HG03097 (cell line): ENCODE data around the gene AMBRA1.
"Not testable (repeated sequence)": the region's sequence is repeated elsewhere in the genome, so short reads cannot be mapped to it uniquely, and the experiment has no call there.

Experiments
- ATAC-seq: cut with Tn5 transposase; IDR thresholded peaks from one replicate; pipeline ENCODE4 v1.9.1; 2021; ENCODE audit not compliant: unreplicated experiment, low FRiP score

The AMBRA1 gene

DNA sequence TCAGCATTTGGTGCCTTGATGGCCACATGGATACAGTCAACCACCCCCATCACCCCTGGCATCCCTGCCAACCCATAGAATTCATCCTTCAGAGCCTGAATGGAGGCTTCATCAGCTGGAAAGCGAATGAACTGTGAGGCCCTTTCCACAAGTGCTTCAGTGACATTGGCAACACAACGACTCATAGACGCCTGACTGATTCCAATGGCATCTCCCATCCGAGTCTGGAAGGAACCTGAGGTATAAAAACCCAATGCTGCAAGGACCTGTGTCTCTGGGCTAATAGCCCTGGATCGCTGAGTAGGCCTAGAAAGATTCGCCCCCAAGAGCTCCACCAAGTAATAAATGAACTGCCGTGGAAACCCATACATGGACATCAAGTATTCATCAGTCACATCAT lies 21.9 kb upstream of the AMBRA1 start:
- ATAC-seq: no peak

DNA sequence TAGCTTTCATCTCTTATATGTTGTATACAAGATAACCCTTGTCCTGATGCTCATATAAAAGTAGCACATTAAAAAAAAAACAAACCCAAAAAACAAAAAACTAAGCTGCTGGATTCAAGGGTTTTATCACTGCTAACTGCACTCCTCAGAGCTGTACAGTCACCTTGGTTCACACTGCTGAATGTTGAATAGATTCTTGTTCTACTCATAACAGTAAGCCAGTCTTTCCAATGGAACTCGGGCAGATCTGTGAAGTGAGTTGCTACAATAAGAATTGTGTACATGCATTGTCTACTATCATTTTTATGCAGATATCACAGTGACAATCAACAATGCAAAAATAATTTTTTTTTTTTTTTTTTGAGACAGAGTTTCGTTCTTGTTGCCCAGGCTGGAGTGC lies 18.5 kb upstream of the AMBRA1 start:
- no peak for ATAC-seq

DNA sequence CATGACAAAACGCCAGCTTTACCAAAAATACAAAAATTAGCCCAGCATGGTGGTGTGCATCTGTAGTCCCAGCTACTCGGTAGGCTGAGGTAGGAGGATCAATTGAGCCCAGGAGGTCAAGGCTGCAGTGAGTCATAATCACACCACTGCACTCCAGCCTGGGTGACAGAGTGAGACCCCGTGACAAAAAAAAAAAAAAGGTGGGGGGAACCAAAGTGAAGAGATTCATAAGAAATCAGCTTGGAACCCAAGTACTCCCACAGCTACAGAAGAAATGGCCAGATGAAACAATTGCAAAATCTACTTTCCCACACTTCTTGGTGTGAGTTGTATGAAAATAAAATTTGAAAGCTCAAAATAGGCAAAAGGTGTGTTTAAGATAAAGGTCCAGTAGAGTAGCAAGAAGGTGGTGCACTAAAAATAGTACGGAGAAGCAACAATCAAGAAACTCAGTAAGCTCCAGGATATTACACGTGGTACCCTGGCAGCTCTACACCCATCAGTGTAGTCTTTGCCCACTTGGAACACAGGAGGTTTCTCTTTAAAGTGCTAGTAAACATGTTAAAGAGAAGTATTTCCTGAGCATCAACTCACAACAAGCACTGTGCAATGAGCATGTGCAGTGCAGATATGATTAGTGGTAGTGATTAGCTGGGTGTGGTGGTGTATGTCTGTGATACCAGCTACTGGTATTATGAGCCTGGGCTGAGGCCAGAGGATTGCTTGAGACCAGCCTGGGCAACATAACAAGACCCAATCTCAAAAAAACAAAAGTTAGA lies 17.9 kb upstream of the AMBRA1 start:
- no peak for ATAC-seq

DNA sequence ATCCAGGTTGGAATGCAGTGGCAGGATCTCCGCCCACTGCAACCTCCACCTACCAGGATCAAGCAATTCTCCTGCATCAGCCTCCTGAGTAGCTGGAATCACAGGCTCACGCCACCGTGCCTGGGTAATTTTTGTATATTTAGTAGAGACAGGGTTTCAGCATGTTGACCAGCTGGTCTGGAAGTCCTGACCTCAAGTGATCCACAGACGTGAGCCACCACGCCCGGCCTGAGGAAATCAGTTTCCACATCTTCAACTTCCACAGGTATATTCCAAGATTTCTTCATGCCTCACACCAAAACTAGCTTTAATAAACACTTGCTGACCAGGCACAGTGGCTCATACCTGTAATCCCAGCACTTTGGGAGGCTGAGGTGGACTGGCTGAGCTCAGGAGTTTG lies 15.6 kb upstream of the AMBRA1 start:
- ATAC-seq: no peak

DNA sequence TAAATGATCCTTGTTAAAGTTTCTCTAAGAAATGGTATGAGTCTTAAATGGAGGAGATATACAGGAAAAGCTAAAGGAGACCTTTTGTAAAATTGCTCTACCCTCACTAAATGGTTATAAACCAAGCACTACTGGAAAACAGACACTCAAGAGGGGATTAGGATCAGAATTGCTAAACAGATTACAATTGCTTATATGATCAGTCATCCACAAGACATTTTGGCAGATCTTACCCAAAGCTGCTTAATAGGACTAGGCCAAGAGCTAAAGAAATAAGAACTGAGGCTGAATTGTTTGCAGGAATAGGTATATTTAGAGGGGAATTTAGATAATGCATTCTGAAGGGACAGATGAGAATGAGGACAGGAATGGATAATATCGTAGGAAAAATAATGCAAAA lies 13.7 kb upstream of the AMBRA1 start:
- ATAC-seq: no peak

DNA sequence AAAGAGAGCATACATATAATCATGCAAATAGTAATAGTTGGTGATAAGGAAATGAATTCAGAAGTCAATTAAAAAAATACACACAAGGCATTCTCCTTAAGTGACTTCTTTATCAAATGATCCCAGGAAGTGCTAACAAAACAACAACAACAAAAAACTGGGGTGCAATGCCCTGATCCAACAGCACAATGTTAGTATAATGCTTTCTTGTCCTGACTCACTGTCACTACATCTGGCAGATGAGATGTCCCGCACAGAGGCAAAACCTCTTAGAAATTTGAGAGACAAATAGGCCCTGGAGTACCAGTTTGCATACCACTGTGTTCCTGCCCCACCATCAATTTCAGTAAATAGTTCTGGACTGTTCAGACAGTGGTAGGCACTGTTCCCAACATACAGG lies 11.0 kb upstream of the AMBRA1 start:
- ATAC-seq: no peak

DNA sequence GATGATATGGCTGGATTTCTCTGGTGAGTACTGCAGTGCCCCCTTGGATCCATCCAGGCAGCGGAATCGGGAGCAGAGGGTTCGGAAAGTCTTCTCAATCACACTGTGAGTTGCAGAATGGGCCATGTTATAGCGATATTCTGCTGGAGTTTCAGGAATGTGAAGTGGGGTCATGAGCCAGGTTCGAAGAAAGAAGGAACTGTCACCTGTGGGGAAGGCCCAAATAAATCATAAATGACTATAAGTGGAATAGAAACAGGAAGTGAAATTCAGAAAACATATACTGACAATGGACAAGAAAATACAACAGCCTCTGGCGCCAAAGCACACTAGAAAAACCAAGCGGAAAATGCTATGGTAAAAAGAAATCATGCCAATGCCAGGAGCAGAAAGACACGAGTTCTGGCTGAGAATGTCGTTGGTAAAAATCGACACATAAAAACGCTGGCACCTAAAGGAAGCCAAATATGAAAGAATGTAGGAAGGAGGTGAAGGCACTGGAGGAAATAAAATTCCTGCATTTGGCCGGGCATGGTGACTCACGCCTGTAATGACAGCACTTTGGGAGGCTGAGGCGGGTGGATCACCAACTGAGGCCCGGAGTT lies 10.0 kb upstream of the AMBRA1 start:
- ATAC-seq: no peak

DNA sequence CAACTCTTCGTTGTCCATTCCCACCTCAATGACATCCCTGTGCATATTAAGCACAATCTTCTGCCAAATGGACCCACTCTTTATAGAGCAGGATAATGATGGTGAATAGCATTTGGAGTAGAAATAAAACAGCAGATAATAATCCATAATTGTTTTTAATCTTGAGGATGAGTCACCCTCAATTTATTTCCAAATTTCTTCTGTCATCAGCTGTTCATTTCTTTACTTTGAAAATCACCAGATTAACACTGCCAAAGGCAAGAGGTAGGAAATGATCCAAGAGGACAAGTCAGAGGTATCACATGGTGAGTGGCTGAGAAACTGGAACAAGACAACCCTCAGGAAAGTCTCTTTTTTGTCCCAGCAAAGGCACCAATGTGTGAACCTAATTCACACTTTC lies 7.3 kb upstream of the AMBRA1 start:
- no peak for ATAC-seq

DNA sequence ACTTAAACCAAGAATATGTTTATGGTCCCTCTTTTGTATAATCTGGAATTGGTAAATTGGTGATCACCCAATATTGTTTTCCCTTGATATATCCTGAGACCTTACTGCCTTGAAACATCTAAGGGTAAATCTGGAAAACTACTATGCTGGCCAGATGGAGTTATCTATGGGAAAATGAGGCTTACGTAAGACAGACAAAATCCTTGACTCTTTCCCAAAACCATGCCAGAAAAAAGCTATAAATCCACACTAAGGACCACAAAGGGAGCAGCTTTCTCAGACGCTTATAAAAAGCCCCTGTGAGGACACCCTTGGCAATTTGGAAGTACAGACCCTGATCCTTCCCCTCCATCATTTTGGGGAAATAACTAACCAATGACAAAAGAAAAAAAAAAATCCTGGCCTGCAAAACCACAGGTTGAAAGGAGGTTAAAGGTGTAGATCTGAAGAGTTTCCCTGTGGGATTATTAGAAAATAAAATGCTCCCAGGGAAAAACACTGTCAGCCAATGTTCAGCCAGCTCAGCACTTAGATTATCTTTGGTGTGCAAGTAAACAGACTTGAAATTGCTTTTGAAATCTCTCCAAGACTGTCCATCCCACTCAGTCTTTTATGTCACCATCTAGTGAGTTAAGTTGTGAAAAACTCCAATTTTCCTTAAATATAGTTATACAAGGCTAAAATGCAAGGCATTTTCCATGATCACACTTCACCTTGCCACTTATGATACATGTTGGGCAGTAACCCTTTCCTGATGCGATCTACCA lies 6.6 kb upstream of the AMBRA1 start:
- no peak for ATAC-seq

DNA sequence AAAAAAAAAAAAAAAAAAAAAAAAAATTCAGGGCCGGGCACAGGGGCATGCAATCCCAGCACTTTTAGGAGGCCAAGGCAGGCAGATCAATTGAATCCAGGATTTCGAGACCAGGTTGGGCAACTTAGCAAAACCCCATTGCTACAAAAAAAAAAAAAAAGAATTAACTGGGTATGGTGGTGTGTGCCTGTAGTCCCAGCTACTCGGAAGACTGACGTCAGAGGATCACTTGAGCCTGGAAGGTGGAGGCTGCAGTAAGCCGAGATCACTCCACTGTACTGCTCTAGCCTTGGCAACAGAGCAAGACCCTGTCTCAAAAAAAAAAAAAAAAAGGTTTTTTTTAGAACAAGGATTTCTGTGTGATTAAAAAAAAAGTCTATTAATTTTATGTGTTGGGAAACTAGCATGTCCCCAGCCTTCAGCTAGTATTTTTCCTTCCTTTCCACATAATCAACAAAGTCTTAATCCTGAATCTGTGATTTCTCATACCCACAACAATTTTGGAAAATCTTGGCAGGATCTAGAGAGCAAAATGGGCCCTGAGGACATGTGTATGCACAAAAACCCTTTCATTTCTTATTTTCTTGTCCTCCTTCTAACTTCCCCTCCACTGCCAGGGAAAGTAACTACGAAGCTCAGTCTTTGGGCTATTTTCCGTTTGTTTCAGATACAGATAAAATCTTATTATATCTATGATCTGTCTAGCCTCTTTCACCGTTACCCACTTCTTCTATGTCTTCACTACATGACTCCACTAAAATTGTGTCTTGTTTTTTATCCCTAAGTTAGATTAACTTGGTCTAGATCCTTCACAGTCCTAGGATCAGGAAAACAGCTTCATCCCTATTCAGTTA lies 5.7 kb upstream of the AMBRA1 start:
- no peak for ATAC-seq

DNA sequence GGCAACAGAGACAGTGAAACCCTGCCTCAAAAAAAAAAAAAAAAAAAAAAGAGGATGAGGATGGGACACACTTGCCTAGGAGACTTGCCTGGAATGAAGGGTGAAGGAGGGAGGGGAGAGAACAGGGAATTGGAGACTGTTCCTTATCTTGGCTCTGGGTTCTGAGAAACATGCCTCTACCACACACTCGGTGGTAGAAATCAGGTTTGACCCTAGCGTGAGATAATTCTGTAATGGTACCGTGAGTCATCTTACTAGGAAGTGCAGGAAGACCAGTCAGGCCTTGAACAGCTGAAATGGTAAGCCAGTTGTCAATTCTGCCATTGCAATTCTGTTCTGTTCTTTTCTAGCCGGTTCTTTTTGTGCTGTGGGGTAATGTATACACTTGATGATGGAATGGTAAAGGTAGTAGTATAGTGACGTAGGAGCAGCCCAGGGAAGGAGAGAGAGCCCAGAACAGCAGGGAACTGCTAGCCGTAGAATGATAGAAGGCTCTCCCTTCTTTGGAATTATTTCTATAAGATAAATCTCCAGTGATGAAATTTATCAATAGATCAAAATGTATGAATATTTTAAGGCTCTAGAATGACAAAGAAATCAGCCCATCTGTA lies 3.9 kb upstream of the AMBRA1 start:
- no peak for ATAC-seq

DNA sequence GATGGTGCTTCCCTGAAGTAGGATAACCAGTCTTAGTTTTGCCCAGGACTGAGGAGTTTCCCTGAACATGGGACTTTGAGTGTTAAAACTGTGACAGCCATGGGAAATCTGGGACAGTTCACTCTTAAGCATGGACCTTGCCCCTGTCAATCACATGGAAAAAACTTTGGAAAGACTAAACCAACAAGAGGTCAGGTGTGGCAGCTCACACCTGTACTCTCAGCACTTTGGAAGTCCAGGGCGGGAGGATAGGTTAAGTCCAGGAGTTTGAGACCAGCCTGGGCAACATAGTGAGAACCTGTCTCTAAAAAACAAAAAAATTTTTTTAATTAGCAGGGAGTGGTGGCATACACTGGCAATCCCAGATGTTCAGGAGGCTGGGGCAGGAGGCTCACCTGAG lies 3.3 kb upstream of the AMBRA1 start:
- no peak for ATAC-seq

DNA sequence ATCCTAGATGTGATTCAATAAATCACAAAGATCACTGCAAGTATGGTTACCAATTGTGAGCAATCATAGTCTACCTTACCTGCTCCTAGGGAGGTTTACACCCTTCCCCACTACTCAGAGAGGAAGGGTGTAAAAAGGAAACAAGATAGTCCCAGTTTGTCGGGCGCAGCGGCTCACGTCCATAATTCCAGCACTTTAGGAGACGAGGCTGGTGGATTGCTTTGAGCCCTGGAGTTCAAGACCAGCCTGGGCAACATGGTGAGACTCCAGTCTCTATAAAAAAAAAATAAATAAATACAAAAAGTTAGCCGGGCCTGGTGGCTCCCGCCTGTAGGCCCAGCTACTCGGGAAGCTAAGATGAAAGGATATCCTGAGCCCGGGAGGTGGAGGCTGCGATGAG lies 962 bp upstream of the AMBRA1 start:
- ATAC-seq: no peak

DNA sequence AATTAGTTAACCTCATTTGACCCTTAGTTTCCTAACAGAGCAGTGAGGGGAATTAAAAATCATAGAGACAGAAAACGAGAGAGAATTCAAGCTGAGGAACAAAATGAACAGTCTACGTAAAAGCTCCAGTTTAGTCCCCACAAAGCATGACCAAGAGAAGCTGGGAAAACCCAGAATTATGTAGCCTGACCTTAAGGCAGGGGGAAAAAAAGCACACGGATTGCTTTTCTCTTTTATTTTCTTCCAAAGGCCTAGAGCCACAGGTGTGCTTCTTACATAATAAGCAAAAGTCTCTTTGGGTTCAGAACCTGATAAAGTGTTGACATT lies 514 bp upstream of the AMBRA1 start:
- ATAC-seq: no peak

DNA sequence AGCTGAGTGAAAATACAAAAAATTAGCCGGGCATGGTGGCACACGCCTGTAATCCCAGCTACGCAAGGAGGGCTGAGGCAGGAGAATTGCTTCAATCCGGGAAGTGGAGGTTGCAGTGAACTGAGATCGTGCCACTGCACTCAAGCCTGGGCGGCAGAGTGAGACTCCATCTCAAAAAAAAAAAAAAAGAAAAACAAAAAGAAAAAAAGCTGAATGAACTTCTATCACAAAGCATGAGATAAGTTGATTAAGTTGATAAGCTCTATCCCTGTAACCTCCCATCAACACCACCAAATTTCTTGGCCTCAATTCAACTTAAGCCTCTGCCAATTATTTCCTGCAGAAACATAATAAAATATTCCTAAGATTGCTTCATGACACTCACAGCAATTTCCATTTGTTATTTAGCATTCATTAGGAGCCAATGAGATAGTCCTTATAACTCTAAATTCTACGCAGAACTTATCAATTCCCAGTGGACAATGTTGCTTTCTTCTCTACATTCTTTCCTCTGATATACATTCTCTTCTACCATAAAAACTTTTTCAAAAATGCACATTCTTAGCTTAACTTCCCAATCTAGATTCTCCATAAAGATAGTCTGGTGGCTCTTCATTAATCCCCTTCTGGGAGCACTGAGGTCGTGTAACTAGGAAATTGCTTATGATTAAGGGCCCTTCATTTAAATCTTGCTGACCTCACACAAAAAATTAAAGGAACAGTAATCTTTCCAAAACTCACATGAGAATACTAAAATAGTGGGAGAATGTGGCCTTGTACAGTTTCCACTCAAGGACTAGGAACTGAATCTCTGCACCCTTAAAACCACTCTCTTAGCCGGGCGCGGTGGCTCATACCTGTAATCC lies 2.9 kb downstream of the AMBRA1 start:
- ATAC-seq: no peak

DNA sequence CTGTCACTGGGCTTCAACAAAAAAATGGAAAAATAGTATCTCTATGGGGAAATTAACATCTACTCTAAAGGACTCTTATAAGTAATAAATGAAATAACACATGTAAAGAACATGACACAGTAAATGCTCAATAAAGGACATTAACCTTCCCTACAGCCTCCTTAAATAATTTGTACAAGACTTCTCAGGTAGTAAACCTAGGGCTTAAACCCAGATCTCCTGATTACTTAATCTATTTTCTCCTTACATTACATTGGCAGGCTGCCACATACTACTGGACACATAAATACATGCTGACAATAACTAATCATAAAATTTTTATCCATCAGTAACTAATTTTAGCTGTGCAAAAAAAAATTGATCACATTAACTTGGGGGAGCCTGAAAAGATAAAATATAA lies 4.9 kb downstream of the AMBRA1 start:
- no peak for ATAC-seq

DNA sequence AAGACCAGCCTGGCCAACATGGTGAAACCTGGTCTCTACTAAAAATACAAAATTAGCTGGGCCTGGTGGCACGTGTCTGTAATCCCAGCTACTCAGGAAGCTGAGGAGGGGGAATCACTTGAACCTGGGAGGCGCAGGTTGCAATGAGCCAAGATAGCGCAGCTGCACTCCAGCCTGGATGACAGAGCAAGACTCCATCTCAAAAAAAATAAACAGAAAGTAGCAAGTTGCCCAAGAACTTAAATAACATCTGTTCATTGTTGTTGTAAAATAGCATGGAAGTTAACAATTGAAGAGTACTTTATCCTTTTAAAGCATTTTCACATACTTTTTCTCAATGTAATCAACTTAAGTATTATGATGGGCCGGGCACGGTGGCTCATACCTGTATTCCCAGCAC lies 5.7 kb downstream of the AMBRA1 start:
- ATAC-seq: no peak

DNA sequence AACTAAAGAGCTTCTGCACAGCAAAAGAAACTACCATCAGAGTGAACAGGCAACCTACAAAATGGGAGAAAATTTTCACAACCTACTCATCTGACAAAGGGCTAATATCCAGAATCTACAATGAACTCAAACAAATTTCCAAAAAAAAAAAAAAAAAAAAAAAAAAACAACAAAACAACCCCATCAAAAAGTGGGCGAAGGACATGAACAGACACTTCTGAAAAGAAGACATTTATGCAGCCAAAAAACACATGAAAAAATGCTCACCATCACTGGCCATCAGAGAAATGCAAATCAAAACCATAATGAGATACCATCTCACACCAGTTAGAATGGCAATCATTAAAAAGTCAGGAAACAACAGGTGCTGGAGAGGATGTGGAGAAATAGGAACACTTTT lies 10.3 kb downstream of the AMBRA1 start:
- ATAC-seq: not testable (repeated sequence)

DNA sequence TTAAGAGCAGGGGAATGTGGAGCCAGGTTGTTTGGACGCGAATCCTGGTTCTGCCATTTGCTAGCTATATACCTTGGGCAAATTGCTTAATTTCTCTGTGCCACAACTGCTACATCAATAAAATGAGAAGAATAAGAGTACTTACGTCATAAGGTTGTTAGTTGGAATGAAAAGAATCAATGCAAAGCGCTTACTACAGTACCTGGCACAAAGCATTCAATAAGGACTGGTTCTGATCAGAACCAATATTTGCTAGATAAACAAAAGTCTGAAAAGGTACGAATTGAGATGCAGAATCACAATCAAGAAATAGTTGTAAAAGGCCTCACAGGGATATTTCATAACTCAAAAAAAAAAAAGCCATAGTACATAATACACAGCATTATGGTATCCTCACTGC lies 11.2 kb downstream of the AMBRA1 start:
- ATAC-seq: no peak

DNA sequence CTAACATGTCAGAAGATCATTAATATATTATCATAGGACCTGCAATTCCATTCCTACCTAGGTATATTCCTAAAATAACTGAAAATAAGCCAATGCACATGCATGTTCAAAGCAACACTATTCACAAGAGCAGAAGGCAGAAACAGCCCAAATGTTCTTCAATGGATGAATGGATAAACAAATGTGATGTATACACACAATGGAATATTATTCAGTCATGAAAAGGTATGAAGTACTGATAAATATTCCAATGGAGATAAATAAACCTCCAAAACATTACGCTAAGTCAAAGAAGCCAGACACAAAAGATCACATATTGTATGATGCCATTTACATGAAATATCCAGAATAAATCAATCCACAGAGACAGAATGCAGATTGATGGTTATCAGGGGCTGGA lies 16.8 kb downstream of the AMBRA1 start:
- ATAC-seq: no peak
